ENCODE data around the gene GLG1.
"Not testable (repeated sequence)": the region's sequence is repeated elsewhere in the genome, so short reads cannot be mapped to it uniquely, and the experiment has no call there.

The GLG1 gene

GRCh38 chr16:74450967-74451760, 155.8 kb downstream of the GLG1 start:
- DNase-seq (ENCODE audit: extremely low read depth in 1 of 2, low read depth in 1 of 2): no peak

- DNase-seq (ENCODE audit: extremely low read depth in 1 of 2, low read depth in 1 of 2): no peak
Measured at GRCh38 chr16:74450236-74450635, 156.7 kb downstream of the GLG1 start.

- DNase-seq (ENCODE audit: extremely low read depth in 1 of 2, low read depth in 1 of 2): no peak
Measured at GRCh38 chr16:74449470-74449869, 157.4 kb downstream of the GLG1 start.

GRCh38 chr16:74448990-74449389, 157.9 kb downstream of the GLG1 start:
- DNase-seq (ENCODE audit: extremely low read depth in 1 of 2, low read depth in 1 of 2): no peak

- no peak for DNase-seq (ENCODE audit: extremely low read depth in 1 of 2, low read depth in 1 of 2)
Measured at GRCh38 chr16:74447578-74447977, 159.3 kb downstream of the GLG1 start.

- no peak for DNase-seq (ENCODE audit: extremely low read depth in 1 of 2, low read depth in 1 of 2)
Measured at GRCh38 chr16:74446866-74447265, 160.0 kb downstream of the GLG1 start.

- not testable (repeated sequence) for DNase-seq (ENCODE audit: extremely low read depth in 1 of 2, low read depth in 1 of 2)
Measured at GRCh38 chr16:74443624-74444346, 163.1 kb downstream of the GLG1 start.

GRCh38 chr16:74439685-74440084, 167.2 kb downstream of the GLG1 start:
- DNase-seq (ENCODE audit: extremely low read depth in 1 of 2, low read depth in 1 of 2): no peak

- DNase-seq (ENCODE audit: extremely low read depth in 1 of 2, low read depth in 1 of 2): no peak
Measured at GRCh38 chr16:74438492-74438979, 168.4 kb downstream of the GLG1 start.

- DNase-seq (ENCODE audit: extremely low read depth in 1 of 2, low read depth in 1 of 2): no peak
Measured at GRCh38 chr16:74431516-74431915, 175.4 kb downstream of the GLG1 start.

GRCh38 chr16:74430036-74430712, 176.7 kb downstream of the GLG1 start:
- peak in 1 of 2 donors; percentile 22 for DNase-seq (ENCODE audit: extremely low read depth in 1 of 2, low read depth in 1 of 2)

GRCh38 chr16:74428493-74428892, 178.4 kb downstream of the GLG1 start:
- not testable (repeated sequence) for DNase-seq (ENCODE audit: extremely low read depth in 1 of 2, low read depth in 1 of 2)

- not testable (repeated sequence) for DNase-seq (ENCODE audit: extremely low read depth in 1 of 2, low read depth in 1 of 2)
Measured at GRCh38 chr16:74425751-74426150, 181.2 kb downstream of the GLG1 start.

- not testable (repeated sequence) for DNase-seq (ENCODE audit: extremely low read depth in 1 of 2, low read depth in 1 of 2)
Measured at GRCh38 chr16:74423721-74424120, 183.2 kb downstream of the GLG1 start.

GRCh38 chr16:74422086-74422485, 184.8 kb downstream of the GLG1 start:
- DNase-seq (ENCODE audit: extremely low read depth in 1 of 2, low read depth in 1 of 2): not testable (repeated sequence)

GRCh38 chr16:74421482-74421785, 185.5 kb downstream of the GLG1 start:
- not testable (repeated sequence) for DNase-seq (ENCODE audit: extremely low read depth in 1 of 2, low read depth in 1 of 2)

- not testable (repeated sequence) for DNase-seq (ENCODE audit: extremely low read depth in 1 of 2, low read depth in 1 of 2)
Measured at GRCh38 chr16:74420612-74421481, 186.1 kb downstream of the GLG1 start, which contains the start of gene CLEC18B. Gene CLEC18B (minus strand): TSS chr16:74421478. CDS start chr16:74421270, 208 bp downstream.

- not testable (repeated sequence) for DNase-seq (ENCODE audit: extremely low read depth in 1 of 2, low read depth in 1 of 2)
Measured at GRCh38 chr16:74419811-74420210, 187.1 kb downstream of the GLG1 start.

- not testable (repeated sequence) for DNase-seq (ENCODE audit: extremely low read depth in 1 of 2, low read depth in 1 of 2)
Measured at GRCh38 chr16:74417897-74418296, 189.0 kb downstream of the GLG1 start.

GRCh38 chr16:74413920-74414319, 193.0 kb downstream of the GLG1 start:
- not testable (repeated sequence) for DNase-seq (ENCODE audit: extremely low read depth in 1 of 2, low read depth in 1 of 2)
